ACHN (cell line): Measurements from ENCODE around the gene KTI12.
"Not testable (repeated sequence)": the region's sequence is repeated elsewhere in the genome, so short reads cannot be mapped to it uniquely, and the experiment has no call there.

Source experiments
- DNase-seq: peaks from one replicate; pipeline ENCODE4 v3.0.0-alpha.2; 2015
- in situ Hi-C: cut with HindIII; loops from 2 replicates; pipeline ENCODE4 v1.10.0; 2017; ENCODE audit warnings: low sequenced_read_pairs, low pct_ligation_motif_present, low pct_unique_long_range_greater_than_20kb

Gene KTI12, protein sequence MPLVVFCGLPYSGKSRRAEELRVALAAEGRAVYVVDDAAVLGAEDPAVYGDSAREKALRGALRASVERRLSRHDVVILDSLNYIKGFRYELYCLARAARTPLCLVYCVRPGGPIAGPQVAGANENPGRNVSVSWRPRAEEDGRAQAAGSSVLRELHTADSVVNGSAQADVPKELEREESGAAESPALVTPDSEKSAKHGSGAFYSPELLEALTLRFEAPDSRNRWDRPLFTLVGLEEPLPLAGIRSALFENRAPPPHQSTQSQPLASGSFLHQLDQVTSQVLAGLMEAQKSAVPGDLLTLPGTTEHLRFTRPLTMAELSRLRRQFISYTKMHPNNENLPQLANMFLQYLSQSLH

DNA sequence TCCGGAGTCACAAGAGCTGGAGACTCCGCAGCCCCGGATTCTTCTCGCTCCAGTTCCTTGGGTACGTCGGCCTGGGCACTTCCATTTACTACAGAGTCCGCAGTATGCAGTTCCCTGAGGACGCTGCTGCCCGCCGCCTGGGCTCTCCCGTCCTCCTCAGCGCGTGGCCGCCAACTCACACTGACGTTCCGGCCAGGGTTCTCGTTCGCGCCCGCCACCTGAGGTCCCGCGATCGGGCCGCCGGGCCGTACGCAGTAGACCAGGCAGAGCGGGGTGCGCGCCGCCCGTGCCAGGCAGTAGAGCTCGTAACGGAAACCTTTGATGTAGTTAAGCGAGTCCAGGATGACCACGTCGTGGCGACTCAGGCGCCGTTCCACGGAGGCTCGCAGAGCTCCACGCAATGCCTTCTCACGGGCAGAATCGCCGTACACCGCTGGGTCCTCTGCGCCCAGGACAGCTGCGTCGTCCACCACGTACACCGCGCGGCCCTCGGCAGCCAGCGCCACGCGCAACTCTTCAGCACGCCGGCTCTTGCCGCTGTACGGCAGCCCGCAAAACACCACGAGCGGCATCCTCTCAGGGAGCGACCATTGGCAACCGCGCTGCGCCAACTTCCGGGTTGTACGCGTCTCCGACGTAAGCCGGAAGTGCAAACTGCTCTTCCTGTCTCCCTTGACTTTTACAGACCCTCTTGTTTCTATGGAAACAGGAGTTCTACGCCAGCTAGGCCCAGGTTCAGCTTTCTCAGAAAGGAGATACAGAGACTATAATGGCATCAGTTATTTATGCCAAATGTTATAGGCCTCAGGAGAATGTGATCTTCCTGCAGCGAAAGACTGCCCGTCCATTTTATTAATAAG is at the start of gene KTI12:
Gene KTI12, minus strand, starts transcription at position 621 of the 860 bp plus-strand sequence. Its CDS starts 49 bp downstream, at position 572.
- in situ Hi-C loops, result no loop called here
- peak; percentile 86 for DNase-seq

DNA sequence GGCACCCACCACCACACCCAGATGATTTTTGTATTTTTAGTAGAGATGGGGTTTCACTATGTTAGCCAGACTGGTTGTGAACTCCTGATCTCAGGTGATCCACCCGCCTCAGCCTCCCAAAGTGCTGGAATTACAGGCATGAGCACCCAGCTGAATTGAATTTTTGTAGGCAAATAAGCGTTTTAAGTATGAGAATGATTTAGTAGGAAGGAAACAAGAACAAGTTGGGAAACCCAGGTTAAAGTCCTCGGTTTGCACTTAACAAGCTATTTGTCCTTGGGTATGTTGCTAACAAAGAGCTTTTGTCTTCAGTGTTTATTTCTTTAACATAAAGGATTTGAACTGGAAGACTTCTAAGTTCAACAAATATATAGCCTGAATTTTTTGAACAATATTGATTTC is 46.4 kb upstream of the KTI12 start:
- in situ Hi-C loops, result no loop called here
- no peak for DNase-seq

DNA sequence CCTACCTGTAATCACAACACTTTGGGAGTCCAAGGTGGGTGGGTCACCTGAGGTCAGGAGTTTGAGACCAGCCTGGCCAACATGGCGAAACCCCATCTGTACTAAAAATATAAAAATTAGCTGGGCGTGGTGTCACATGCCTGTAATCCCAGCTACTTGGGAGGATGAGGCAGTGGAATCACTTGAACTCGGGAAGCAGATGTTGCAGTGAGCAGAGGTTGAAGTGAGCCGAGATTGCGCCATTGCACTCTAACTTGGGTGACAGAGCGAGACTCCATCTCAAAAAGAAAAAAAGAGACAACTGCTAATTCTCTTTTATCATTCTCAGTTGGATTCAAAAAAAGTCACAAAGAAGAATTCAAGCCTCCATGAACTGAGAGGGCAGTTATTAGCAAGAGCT is 43.7 kb upstream of the KTI12 start:
- DNase-seq, in situ Hi-C loops: not testable (repeated sequence)

DNA sequence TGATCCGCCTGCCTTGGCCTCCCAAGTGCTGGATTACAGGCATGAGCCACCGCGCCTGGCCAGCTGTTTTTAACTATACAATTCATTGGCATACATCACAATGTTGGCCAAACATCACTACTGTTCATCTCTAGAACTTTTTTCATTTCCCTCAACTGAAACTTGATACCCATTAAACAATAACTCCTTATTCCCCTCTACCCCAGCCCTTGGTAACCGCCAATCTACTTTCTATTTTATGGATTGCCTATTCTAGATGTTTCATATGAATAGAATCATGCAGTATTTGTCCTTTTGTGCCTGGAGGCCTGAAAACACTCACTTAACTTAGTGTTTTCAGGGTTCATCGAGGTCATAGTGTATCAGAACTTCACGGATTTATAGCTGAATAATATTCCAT is 38.7 kb upstream of the KTI12 start:
- in situ Hi-C loops, result no loop called here
- DNase-seq, result no peak

DNA sequence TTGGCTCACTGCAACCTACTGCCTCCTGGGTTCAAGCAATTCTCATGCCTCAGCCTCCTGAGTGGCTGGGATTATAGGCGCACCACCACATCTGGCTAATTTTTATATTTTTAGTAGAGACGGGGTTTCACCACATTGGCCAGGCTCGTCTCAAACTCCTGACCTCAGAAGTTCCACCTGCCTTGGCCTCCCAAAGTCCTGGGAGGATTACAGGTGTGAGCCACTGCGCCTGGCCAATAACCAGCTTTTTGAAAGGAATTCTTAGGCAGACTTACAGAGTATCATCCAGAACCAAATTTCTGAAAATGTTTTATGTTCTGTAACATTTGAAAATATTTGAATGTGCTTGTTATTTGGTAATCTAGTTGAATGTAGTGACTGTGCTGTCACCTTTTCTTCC is 37.1 kb upstream of the KTI12 start:
- no peak for DNase-seq
- in situ Hi-C loops, result no loop called here

DNA sequence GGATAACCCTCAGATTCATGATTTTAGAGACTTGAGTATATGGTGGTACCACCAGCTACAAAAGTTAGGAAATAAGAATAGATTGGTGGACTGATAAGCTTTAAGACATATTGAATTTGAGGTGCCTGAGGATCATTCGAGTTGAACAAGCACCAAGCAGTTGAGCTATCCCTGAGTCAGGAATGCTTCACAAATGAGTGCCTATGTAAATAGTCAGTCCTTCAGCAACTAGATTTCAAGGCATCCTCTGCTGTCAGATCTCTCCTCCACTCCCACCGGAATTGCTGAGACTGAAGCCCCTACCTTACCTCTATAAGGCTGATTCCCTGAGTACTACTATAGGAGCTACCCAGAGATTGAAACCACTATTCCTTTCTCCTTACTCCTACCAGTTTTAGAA is 29.6 kb upstream of the KTI12 start:
- DNase-seq, result no peak
- in situ Hi-C loops, result no loop called here

DNA sequence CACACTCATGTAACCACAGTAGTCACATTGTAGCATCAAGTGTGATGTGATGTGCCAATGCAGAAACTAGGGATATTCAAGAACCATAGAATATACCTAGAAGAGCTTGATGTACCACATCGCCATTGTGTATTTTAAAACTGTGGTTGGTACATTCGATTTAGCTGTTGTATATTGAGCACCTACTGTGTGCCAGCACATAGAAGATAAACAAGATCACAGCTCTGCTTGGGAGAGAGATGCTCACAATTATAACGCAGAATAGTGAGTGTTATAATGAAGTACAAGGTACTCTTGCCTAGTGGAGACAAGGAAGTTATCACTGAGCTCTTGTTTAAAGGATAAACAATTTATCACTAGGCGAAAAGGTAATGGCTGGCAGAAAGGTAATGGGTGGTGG is 27.2 kb upstream of the KTI12 start:
- in situ Hi-C loops, result no loop called here
- no peak for DNase-seq

DNA sequence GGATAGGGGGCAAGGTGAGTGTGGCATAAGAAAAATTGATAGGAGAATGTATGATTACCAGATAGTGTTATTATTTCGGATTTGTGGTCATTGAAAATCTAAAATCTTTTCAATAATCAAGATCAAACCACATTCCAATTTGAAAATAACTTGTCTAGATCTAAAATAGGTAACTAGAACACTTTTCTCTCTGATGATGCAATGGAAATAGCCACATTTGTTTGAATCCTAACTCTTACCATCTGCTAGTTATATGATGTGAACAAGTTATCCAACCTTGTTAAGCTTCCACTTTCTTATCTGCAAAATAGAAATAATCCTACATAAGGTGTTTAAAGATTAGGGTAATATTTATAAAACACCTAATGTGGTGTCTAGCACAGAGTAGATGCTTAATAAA is 26.3 kb upstream of the KTI12 start:
- in situ Hi-C loops, result no loop called here
- no peak for DNase-seq

DNA sequence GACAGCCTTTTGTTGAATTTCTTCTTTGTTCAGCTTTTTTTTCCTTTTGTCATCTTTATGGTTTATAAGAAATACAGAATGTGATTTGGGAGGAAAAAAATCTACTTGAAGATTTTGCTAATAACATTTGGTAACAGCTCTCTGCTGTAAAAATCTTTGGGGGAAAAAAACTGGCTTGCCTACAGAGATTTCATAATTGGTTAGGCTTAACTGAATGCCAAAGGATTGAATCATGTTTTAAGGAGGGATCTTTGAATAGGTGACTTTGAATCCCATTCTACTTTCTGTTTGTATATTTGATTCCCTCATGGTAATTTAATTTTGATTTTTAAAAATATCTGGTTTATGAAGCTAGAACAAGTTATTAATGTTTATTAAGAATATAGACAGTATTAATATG is 25.7 kb upstream of the KTI12 start:
- peak; percentile 62 for DNase-seq

DNA sequence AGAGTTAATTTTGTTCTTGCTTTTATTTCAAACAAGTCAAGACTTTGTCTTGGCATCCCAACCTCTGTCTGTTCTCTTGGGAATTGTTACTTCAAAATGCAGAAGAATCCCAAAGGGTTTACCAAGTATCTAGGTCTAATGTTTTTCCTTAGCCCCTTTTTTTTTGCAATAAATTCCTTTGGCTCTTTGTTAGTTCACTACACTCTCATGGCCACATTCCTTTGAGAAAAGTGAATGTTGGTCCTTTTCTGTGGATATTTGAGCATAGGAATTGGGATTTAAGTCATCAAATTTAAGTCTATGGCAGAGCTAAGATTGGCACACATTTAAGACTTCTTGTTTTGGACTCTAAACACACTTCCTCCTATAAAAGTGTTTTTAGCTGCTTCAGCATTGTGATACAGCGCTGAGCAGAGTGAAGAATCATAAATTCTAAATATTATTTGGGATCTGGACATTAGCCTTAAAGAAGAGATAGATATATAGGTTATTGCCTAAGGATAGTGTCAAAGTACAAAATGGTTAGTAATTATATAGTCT is 24.3 kb upstream of the KTI12 start:
- no peak for DNase-seq
- in situ Hi-C loops, result no loop called here

More for the DNA sequence above, 25.7 kb upstream of the KTI12 start:
- in situ Hi-C loops, result no loop called here

DNA sequence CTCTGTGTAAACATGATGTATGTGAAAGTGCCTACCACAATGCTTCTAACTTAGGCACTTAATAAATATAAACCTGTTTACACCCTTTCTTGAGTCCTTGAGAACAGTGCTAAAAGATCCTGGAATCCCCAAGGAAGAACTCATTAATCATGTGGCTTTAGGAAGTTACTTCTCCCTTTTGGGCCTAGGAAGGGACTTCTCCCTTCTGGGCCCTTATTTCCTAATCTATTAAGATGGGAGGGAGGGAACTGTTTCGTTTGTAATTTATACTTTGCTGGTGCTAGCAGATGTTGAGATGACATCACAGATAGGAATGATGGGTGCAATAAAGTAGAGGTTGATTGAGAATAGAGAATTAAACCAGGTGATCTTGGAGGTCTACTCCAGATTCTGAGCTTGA is 23.6 kb upstream of the KTI12 start:
- in situ Hi-C loops, result no loop called here
- DNase-seq, result no peak

DNA sequence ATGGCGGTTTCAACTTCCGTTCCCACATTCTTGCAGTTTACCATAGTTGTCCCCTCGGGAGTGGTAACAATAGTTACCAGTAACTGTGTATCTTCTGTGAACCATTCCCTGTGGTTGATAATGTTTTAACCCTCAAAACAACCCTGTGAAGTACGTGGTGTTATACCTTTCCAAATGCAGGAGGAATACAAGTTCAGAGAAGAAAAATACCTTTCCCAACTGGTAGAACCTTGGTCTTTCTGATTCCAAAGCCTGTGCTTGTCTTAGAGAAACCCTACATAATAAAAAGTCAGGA is 23.3 kb upstream of the KTI12 start:
- in situ Hi-C loops, result no loop called here
- DNase-seq, result no peak

DNA sequence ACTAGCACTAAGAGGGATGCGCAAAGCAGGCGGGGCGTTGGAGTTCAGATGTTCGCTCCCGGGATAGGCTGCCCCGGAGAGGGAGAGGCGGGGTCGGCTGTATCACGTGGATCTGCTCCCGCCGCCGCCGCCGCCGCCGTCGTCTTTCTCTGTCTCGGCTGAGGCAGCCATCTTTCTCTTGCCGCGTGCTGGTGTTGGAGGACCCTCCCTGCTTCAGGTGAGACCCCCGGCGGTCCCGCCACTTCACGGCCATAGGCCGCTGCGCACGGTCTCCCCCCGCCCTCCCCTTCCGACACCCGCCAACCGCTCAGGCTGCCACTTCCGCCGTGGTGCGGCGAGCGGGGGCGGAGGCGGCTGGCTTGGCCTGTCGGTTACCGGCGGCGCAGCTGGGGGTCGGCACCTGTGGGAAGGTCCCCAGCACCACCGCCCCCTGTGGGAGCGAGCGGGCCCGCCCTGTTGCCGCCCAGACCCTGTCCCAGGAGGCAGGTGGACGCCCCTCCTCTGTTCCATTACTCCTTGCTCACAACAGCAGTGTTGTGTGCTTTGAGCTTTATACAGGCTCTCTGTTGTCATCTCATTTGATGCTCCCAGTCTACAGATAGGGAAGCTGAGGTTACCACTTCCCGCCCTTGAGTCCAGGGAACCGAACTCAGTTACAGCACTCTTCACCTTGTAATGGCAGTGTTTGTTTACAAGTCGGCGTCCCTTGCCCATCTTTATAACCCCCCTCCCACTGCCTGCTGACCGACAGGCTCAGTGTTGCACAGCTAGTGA is 22.7 kb upstream of the KTI12 start, which contains the start of gene BTF3L4:
Gene BTF3L4, plus strand, starts transcription at position 133 of the 774 bp plus-strand sequence. CDS start 3,553 bp downstream, outside the sequence.
- in situ Hi-C loops, result no loop called here
- DNase-seq, result peak; percentile 91

DNA sequence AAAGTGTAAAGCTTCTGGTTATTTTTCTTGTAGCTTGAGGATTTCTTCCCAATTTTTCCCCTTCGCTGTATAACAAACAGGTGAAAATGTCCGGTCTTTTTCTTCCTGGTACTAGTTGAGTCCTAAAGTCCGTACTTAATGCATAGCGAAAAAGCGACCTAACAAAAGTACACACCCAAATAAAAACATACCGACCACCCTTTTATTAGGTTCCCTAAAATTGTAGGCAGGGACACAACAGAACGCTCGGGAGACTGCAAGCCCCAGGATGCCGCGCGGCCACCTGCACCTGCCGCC is 22.2 kb upstream of the KTI12 start:
- no peak for DNase-seq
- in situ Hi-C loops, result no loop called here

DNA sequence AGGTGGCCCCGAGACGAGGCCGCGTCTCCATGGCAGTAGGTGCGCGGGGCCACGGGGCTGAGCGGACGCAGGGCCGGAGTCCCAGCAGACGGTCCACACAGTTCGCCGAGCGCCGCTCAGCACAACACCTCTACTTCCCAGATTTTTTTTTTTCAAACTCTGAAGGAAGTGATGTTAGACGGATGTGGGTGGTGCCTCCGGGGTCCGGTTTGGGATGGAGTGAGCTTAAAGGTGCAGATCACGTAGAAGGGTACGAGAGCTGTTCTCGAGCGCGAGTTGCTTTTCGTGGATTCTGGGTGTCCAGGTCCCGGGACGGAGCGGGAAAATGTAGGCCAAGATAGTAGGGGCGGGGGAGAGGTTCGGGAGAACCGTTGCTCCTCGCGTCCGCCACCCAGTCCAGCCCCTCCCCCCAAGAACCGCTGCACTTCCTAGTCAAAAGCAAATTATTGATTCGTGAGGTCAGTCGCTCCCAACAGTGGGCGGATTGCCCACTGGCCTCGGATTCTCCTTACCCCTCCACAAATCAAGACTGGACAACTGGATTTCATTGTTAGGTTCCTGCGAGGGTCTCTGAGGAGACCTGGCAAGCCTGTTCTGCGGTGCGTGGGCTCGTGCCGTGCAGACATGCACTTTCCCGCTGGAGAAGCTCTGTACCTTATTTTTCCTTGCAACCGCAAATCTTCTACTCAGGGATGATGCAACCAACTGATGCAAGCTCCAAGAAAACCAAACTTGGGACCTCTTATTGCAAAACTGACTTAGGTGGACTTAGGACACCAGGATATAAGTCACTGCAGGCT is 21.7 kb upstream of the KTI12 start, which contains the start of gene TXNDC12:
Gene TXNDC12, minus strand, starts transcription at position 126 of the 800 bp plus-strand sequence. Its CDS starts 95 bp downstream, at position 31.
- peak; percentile 94 for DNase-seq
- in situ Hi-C loops, result no loop called here

DNA sequence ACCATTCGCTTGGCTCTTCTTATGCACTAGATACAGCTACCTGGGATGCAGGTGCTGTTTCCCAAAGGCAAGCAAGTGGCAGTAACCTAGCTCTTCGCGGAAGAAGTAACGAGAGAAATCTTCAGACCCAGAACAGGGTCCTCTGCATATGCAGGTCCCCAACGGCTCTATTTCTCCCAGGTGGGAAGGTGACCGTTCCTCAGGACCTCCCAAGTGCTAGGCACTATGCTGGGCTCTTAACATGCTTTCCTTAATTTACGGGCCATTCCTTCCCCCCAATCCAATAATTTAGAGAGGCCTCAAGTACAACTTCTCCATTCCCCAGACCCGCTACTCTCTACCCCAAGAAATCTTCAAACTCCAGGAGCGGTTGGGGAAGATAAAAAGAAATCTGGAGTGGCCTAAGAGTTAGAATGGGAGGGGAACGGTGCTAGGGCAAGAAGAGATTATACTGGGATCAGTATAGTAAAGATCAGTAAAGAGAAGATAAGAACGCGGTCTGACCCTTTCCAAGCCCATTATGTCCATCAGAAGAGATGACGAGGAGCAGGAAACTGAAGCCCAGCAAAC is 21.0 kb upstream of the KTI12 start:
- no peak for DNase-seq
- in situ Hi-C loops, result no loop called here

DNA sequence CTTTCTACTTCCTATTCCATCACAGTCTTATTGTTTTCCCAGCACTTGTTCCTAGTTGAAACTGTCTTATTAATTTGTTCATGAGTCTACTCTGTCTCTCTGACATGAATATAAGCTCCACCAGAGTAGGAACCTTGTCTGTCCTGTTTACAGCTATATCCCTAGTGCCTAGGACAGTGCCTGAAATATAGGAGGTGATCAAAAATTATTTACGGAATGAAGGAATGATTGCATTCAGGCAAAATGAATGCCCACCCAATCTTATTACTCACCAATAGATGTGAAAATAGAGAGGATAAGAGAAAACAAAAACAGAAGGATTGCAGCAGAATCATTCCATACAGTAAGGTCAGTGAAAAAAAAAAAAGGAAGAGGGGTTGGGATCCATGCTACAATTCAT is 20.3 kb upstream of the KTI12 start:
- in situ Hi-C loops, result no loop called here
- DNase-seq, result no peak

DNA sequence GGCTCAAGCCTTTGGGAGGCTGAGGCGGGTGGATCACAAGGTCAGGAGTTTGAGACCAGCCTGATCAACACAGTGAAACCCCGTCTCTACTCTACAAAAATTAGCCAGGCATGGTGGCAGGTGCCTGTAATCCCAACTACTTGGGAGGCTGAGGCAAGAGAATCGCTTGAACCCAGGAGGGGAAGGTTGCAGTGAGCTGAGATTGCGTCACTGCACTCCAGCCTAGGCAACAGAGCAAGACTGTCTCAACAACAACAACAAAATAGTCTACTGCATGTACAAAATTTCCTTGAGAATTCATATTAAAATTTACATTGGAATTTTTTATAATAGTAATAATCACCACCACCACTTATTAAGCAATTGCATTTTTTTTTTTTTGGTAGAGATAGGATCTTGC is 15.7 kb upstream of the KTI12 start:
- in situ Hi-C loops, DNase-seq: not testable (repeated sequence)
